ENCODE measurements around the gene PATJ.
"Not testable (repeated sequence)": the region's sequence is repeated elsewhere in the genome, so short reads cannot be mapped to it uniquely, and the experiment has no call there.

PATJ gene

GRCh38 chr1:62178372-62178771 is 436.1 kb downstream of the PATJ start:
- H3K36me3 ChIP-seq (ENCODE audit: control insufficient read depth, insufficient read depth, low read length): no peaks in the 10 kb centered on the region
- H3K9me3 ChIP-seq (ENCODE audit: control insufficient read depth, insufficient read depth, low read length): no peaks in the 10 kb centered on the region
- H3K27me3 ChIP-seq (ENCODE audit: control insufficient read depth, insufficient read depth, low read length): no peaks in the 10 kb centered on the region
- no peak overlapping the region for H3K9ac ChIP-seq (ENCODE audit: low read depth, low read length)
- H3K4me3 ChIP-seq (ENCODE audit: low read depth, low read length): no peak overlapping the region
- H3K4me1 ChIP-seq (ENCODE audit: control insufficient read depth, insufficient read depth, low read length): peaks cover 33% of the 10 kb centered on the region

- not testable (repeated sequence) for H3K9ac ChIP-seq (ENCODE audit: low read depth, low read length)
- H3K4me1 ChIP-seq (ENCODE audit: control insufficient read depth, insufficient read depth, low read length): peaks cover 37% of the 10 kb centered on the region
These were observed 437.8 kb downstream of the PATJ start for GRCh38 chr1:62180054-62180453.

GRCh38 chr1:62180639-62181038 is 438.4 kb downstream of the PATJ start:
- no peaks in the 10 kb centered on the region for H3K36me3 ChIP-seq (ENCODE audit: control insufficient read depth, insufficient read depth, low read length)
- no peaks in the 10 kb centered on the region for H3K27me3 ChIP-seq (ENCODE audit: control insufficient read depth, insufficient read depth, low read length)
- H3K4me3 ChIP-seq (ENCODE audit: low read depth, low read length): no peak overlapping the region
- H3K9ac ChIP-seq (ENCODE audit: low read depth, low read length): no peak overlapping the region
- H3K9me3 ChIP-seq (ENCODE audit: control insufficient read depth, insufficient read depth, low read length): no peaks in the 10 kb centered on the region
- H3K4me1 ChIP-seq (ENCODE audit: control insufficient read depth, insufficient read depth, low read length): peaks cover 37% of the 10 kb centered on the region

More at GRCh38 chr1:62180054-62180453, 437.8 kb downstream of the PATJ start:
- H3K9me3 ChIP-seq (ENCODE audit: control insufficient read depth, insufficient read depth, low read length); H3K36me3 ChIP-seq (ENCODE audit: control insufficient read depth, insufficient read depth, low read length); H3K27me3 ChIP-seq (ENCODE audit: control insufficient read depth, insufficient read depth, low read length); H3K4me3 ChIP-seq (ENCODE audit: low read depth, low read length): not testable (repeated sequence)

- Histone ChIP-seq H3K9ac (ENCODE audit: low read depth, low read length) (no peak overlapping the region), H3K4me1 (ENCODE audit: control insufficient read depth, insufficient read depth, low read length) (peaks cover 37% of the 10 kb centered on the region), H3K27me3 (ENCODE audit: control insufficient read depth, insufficient read depth, low read length) (no peaks in the 10 kb centered on the region), H3K4me3 (ENCODE audit: low read depth, low read length) (no peak overlapping the region), H3K9me3 (ENCODE audit: control insufficient read depth, insufficient read depth, low read length) (no peaks in the 10 kb centered on the region), H3K36me3 (ENCODE audit: control insufficient read depth, insufficient read depth, low read length) (no peaks in the 10 kb centered on the region)
These were observed 439.3 kb downstream of the PATJ start for GRCh38 chr1:62181532-62181931.

- not testable (repeated sequence) for H3K9me3 ChIP-seq (ENCODE audit: control insufficient read depth, insufficient read depth, low read length); H3K9ac ChIP-seq (ENCODE audit: low read depth, low read length); H3K27me3 ChIP-seq (ENCODE audit: control insufficient read depth, insufficient read depth, low read length); H3K36me3 ChIP-seq (ENCODE audit: control insufficient read depth, insufficient read depth, low read length)
- H3K4me1 ChIP-seq (ENCODE audit: control insufficient read depth, insufficient read depth, low read length): peaks cover 36% of the 10 kb centered on the region
- peak overlapping the region; percentile 13 for H3K4me3 ChIP-seq (ENCODE audit: low read depth, low read length)
These were observed 439.9 kb downstream of the PATJ start for GRCh38 chr1:62182157-62182556.

GRCh38 chr1:62183164-62184020 is 441.1 kb downstream of the PATJ start:
- H3K27me3 ChIP-seq (ENCODE audit: control insufficient read depth, insufficient read depth, low read length); H3K9me3 ChIP-seq (ENCODE audit: control insufficient read depth, insufficient read depth, low read length); H3K36me3 ChIP-seq (ENCODE audit: control insufficient read depth, insufficient read depth, low read length): not testable (repeated sequence)
- Histone ChIP-seq H3K4me1 (ENCODE audit: control insufficient read depth, insufficient read depth, low read length) (peaks cover 34% of the 10 kb centered on the region), H3K9ac (ENCODE audit: low read depth, low read length) (peak overlapping the region; percentile 29), H3K4me3 (ENCODE audit: low read depth, low read length) (peak overlapping the region; percentile 11)

GRCh38 chr1:62184336-62184735 is 442.1 kb downstream of the PATJ start:
- Histone ChIP-seq H3K4me1 (ENCODE audit: control insufficient read depth, insufficient read depth, low read length) (peaks cover 34% of the 10 kb centered on the region), H3K9ac (ENCODE audit: low read depth, low read length) (no peak overlapping the region), H3K9me3 (ENCODE audit: control insufficient read depth, insufficient read depth, low read length) (no peaks in the 10 kb centered on the region), H3K4me3 (ENCODE audit: low read depth, low read length) (no peak overlapping the region), H3K27me3 (ENCODE audit: control insufficient read depth, insufficient read depth, low read length) (no peaks in the 10 kb centered on the region), H3K36me3 (ENCODE audit: control insufficient read depth, insufficient read depth, low read length) (no peaks in the 10 kb centered on the region)

- H3K9me3 ChIP-seq (ENCODE audit: control insufficient read depth, insufficient read depth, low read length); H3K9ac ChIP-seq (ENCODE audit: low read depth, low read length); H3K36me3 ChIP-seq (ENCODE audit: control insufficient read depth, insufficient read depth, low read length); H3K4me3 ChIP-seq (ENCODE audit: low read depth, low read length); H3K27me3 ChIP-seq (ENCODE audit: control insufficient read depth, insufficient read depth, low read length): not testable (repeated sequence)
- peaks cover 30% of the 10 kb centered on the region for H3K4me1 ChIP-seq (ENCODE audit: control insufficient read depth, insufficient read depth, low read length)
These were observed 443.0 kb downstream of the PATJ start for GRCh38 chr1:62185233-62185632.

GRCh38 chr1:62185677-62186076 is 443.4 kb downstream of the PATJ start:
- H3K4me3 ChIP-seq (ENCODE audit: low read depth, low read length): no peak overlapping the region
- H3K9me3 ChIP-seq (ENCODE audit: control insufficient read depth, insufficient read depth, low read length): no peaks in the 10 kb centered on the region
- H3K36me3 ChIP-seq (ENCODE audit: control insufficient read depth, insufficient read depth, low read length): no peaks in the 10 kb centered on the region
- H3K4me1 ChIP-seq (ENCODE audit: control insufficient read depth, insufficient read depth, low read length): peaks cover 25% of the 10 kb centered on the region
- H3K27me3 ChIP-seq (ENCODE audit: control insufficient read depth, insufficient read depth, low read length): no peaks in the 10 kb centered on the region
- H3K9ac ChIP-seq (ENCODE audit: low read depth, low read length): no peak overlapping the region

GRCh38 chr1:62187548-62187947 is 445.3 kb downstream of the PATJ start:
- no peaks in the 10 kb centered on the region for H3K36me3 ChIP-seq (ENCODE audit: control insufficient read depth, insufficient read depth, low read length)
- peaks cover 12% of the 10 kb centered on the region for H3K4me1 ChIP-seq (ENCODE audit: control insufficient read depth, insufficient read depth, low read length)
- no peaks in the 10 kb centered on the region for H3K9me3 ChIP-seq (ENCODE audit: control insufficient read depth, insufficient read depth, low read length)
- H3K9ac ChIP-seq (ENCODE audit: low read depth, low read length): no peak overlapping the region
- H3K4me3 ChIP-seq (ENCODE audit: low read depth, low read length): no peak overlapping the region
- H3K27me3 ChIP-seq (ENCODE audit: control insufficient read depth, insufficient read depth, low read length): no peaks in the 10 kb centered on the region

- Histone ChIP-seq H3K9ac (ENCODE audit: low read depth, low read length) (no peak overlapping the region), H3K9me3 (ENCODE audit: control insufficient read depth, insufficient read depth, low read length) (no peaks in the 10 kb centered on the region), H3K4me3 (ENCODE audit: low read depth, low read length) (no peak overlapping the region), H3K4me1 (ENCODE audit: control insufficient read depth, insufficient read depth, low read length) (peaks cover 6% of the 10 kb centered on the region), H3K36me3 (ENCODE audit: control insufficient read depth, insufficient read depth, low read length) (no peaks in the 10 kb centered on the region), H3K27me3 (ENCODE audit: control insufficient read depth, insufficient read depth, low read length) (no peaks in the 10 kb centered on the region)
These were observed 445.8 kb downstream of the PATJ start for GRCh38 chr1:62188111-62188510.
